Midbrain (tissue), 1 donor: ENCODE measurements around the gene LARP4B.

Experiments
- DNase-seq: peaks from one replicate; lab custom pipeline; 2025; lab: John Stamatoyannopoulos, UW

Gene LARP4B

DNA sequence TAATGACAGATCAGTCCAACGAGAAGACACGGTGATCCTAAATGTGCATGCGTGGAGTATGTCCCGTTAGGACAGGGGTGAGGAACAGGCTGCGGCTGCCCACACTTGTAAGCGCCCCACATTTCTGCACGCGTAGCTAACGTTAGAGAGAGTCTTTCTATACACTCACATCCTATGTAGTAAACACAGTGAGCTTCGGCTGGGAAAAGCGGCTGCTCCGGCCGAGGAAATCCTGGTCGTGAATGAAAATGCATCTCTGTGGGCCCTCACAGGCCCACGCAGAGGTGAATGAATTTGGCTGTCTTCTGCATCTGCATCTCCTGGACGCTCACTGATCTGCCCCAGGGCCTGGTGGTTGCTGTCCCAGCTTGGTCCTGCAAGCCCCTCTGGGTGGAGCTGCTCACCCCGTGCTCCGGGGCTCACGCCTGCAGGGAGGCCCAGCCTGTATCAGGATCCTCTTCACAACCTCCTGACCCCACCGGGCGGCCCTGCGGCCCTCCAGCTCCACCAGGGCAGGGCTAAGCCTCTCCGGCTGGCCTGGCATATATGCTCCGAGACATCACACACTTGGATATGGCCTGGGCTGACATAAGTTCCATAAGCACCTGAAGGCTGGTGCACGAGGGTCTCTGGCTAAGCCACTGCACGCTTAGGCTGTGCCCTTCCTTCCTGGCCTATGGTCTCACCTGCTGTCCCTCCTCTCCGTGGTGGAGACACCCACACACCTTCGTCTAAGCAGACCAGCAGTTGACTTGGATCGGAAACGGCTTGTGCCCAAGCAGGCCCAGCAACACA, 124.1 kb downstream of the LARP4B start:
- DNase-seq: no peak

DNA sequence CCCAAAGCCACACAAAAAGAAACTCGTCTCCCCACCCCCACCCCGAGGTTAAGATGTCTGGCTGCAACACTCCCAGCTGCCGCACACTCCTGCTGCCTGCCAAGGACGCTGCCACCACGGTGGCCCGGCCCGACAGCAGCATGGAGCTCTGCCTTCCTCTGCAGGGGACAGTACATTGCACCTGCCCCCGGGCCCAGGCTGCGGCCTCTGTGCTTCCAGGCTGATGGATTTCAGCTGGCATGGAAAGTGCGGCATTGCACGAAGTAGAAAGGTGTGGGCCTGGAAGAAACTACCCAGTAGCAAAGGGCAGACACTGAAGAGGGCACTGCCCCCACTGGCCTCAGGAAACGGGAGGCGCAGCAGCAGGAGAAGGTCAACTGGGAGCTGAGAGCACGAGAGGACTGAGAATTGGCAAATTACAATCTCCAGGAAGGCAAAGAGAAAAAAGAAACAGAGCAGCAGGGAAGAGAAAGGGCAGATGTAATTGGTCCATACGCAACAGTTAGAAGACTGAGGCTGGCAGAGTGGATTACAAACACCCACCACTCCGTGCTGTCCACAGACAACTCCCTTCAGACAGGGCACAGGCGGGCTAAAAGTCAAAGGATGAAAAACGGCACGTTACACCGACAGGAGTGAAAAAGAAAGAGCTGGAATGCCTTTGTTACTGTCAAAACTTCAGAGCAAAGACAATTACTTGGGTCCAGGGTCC, 124.9 kb downstream of the LARP4B start:
- peak; percentile 20 for DNase-seq

DNA sequence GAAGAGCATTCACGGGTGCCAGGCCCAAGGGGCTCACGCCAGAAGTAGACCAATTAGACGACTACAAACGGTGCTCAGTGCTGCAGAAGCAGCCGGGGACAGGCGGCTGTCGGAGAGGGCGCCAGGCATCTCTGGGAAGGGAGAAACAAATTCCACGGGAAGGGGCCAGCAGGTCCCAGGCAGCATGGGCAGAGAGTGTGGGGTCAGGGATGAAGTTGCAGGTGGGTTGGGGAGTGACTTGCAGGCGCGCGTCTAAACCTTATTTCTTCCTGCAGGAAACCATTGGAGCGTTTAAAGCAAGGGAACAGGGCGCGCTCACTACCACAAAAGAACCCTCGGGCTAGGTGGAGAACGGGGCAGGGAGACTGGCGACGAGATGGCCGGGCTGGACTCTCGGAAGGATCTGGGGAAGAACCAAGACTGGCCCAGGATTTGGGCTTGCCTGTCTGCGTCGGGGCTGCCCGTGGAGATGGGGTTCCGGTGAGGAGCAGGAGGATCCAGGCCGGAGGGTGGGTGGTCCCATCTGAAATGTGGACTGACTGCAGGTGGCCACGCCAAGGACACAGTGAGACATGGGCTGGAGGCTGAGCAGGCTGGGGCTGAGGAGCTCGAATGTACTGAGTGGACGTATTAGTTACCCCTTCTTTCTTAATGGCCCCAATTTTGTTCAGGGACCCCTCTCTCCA, 125.7 kb downstream of the LARP4B start:
- no peak for DNase-seq

DNA sequence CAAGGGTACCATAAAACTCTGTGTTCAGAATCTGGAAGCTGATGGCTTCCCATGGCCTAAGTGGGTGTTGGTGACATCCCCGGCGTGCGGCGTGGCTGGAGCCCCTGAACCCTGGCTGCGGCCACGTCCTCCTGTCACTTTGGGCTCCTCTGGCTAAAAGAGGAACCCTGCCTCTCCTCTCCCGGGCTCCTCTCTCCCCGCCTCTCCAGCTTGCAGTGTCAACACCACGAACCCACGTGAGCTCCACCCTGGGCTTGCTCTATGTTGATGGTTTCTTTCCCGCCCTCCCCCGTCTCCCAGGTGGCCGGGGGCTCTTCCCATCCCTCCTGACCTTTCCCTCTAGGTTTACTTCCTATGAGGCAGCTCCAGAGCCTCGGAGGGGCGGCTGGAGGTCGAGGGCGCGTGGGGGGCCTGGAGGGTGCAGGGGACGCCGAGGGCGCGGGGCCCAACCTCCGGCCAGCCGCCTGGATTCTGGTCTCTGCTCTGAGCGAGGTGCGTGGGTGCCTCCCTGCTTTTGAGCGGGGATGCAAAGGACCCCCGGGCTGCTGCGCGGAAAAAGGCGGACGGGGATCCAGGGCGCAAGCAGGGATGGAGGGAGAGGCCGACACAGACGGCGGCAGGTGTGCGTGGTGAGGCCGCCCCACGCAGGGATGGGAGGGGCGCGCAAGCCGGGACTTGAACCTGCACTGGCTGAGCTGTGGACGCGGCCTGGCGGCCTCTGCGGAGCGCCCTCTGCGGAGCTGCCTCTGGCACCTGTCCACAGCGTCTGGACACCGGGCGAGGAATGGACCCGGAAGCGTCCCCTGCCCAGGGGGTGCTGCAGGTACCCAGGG, 126.5 kb downstream of the LARP4B start:
- no peak for DNase-seq

DNA sequence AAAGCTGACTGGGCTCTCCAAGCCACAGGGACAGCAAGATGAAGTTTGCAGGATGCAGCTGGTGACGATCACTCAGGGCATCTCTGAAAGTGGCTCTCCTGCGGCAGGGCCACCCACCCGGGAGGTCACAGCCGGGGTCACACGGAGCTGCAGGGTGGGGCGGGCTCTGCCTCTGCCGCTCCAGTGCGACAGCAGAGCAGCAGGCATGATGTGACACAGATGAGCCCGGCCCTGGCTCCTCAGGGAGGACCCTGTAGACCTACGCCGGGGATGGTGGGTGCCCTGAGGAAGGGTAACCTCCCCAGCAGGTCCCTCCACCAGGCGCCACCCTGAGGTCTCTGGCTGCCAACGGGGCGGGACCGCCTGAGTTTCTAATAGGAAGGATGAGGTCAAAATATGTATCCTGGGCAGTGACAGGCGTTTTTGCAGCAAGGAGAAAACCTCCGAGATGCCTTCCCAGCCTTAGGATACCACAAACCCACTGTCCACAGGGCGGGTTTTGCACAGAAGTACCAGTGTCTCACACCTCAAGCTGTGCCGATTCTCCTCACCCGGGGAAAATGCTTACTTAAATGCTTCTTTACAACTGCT, 127.2 kb downstream of the LARP4B start:
- no peak for DNase-seq

DNA sequence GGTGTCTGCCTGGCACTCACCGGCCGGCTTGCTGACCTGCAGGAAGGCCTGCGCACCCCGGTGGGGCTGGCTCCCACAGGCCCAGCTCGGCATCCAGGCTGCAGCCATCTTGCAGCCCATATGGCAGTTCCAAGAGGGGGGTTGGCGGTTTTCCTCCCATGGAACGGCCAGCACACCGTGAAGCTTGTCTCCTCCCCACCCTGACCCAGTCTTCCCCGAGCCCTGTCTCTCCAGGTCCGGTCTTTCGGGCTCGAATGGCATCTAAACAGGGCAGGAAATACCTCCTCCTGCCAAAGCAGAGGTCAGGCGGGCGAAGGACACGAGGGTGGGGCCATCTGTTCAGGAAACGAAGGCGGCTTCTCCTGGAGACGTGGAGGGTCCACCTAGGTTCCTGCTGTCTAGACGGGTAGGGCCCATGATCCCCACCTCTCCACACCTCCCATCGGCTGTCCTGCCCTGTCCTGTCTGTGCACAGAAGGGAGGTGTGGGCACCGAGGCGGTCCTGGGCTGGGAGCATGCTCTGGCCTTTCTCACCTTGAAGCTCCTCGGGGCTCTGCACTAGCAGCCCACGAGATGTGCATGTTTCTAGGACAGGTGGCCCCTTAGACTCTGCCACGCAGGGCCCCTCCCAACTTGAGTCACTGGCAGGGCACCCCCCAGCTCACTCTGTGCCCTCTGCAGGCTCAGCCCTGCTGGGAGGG, 128.3 kb downstream of the LARP4B start:
- DNase-seq: no peak

DNA sequence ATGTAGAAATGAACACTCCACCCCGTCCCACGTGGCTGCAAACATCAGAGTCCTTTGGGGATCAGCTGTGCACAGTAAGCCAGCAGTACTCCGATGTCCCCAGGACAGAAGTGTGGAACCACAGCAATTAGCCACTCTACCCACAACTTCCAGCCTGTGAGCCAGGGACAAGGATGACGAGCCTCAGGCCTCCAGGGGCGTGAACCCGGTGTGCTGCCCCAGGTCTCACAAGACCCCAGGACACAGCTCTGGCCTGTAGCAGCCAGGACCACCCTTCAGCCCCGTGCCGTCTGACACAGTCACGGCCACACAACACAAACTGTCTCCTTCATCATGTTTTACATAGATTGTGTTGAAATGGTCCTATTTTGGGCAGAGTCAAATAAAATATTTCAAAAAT, 129.0 kb downstream of the LARP4B start:
- DNase-seq: no peak

DNA sequence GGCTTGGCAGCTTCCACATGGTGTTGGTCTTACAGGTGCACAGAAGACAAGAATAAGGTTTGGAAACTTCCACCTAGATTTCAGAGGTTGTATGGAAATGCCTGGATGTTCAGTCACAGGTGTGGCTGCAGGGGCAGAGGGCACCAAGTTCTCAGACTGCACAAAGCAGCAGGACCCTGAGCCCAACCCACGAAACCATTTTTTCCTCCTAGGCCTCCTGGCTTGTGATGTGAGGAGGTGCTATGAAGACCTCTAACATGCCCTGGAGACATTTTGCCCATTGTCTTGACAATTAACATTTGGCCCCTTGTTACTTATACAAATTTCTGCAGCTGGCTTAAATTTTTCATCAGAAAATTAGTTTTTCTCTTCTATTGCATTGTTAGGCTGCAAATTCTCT, 134.3 kb downstream of the LARP4B start:
- DNase-seq: no peak

DNA sequence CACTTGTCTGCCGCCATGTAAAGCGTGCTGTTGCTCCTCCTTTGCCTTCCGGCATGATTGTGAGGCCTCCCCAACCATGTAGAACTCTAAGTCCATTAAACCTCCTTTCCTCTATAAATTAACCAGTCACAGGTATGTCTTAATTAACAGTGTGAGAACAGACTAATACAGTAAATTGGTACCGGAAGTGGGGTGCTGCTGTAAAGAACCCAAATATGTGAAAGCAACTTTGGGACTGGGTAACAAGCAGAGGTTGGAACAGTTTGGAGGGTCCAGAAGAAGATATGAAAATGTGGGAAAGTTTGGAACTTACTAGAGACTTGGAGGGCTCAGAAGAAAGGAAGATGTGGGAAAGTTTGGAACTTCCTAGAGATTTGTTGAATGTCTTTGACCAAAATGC, 135.3 kb downstream of the LARP4B start:
- DNase-seq: no peak

DNA sequence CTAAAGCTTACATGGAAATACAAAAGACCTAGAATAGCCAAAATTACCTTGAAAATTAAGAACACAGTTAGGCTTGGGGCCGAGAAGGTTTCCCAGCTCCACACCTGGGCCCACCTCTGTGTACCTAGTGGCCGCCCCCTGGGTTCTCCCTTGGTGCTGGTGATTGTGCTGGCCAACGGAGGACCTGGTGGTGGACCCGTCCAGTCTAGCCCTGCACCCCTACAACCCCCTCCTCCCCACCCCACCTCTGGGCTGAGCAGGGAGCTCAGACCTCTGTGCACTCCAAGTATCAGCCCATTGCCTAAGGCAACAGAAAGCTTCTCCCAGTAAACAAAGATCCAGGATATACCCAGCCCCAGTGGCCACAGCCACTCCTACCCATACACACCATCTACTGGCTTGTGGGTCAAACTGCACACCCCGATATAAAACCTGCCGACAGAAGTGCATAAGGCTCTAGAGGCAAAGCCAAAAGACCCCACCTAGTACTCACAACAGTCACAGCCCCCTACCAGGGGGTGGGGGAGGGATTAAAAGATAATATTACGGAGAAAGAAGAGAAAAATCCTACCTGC, 137.0 kb downstream of the LARP4B start:
- no peak for DNase-seq

DNA sequence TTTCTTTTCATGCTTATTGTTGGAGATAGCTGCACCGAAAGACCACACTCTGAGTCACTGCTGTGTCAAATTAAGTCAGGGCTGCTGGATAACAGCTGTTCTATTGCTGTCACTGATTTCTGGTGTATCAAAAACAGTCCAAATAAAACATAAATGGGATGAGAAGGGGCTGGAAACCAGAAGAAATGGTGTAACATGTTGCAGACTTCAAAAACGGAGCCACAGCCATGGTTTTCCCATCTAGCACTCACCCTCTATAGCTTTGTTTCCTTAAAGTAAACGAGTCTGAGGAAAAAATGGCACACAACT, 138.8 kb downstream of the LARP4B start:
- no peak for DNase-seq

DNA sequence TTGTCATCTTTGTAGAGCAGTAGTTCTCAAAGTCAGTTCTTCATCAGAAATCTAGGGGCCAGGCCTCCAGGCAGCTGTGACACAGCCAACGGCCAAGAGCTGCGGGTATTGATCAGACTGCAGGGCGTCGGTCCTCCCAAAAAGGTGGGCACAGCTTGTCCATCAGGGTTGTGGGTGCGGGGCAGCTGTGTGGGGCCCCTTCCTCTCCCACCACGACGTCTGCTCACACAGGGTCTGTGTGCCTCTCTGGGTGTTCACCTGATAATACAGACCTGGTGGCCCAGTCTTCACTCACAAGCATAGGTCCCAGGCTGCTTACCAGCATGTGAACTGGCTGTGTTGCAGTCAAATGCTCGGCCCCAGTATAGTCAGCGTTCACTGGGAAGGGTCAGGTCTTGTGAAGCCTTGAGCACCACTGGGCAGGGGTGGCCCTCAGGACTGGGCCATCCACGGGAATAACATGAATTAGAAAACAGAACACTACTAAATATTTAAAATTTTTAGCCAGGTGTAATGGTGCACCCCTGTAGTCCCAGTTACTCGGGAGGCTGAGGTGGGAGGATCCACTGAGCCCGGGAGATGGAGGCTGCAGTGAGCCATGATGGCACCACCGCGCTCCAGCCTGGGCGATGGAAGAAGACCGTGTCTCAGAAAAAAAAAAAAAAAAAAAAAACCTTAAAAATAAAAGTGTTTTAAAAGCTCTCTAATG, 139.3 kb downstream of the LARP4B start:
- DNase-seq: no peak

DNA sequence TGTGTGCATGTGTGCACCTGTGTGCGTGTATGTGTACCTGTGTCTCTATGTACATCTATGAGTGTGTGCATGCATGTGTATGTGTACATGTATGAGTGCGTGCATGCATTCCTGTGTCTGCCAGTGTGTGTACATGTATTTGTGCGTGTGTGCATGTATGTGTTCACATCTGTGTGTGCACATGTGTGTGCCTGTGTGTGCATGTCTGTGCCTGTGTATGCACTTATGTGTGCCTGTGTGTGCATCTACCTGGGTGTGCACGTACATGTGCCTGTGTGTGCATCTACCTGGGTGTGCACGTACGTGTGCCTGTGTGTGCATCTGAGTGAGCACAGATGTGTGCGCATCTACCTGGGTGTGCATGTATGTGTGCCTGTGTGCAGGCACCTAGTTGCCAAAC, 139.9 kb downstream of the LARP4B start:
- DNase-seq: no peak

DNA sequence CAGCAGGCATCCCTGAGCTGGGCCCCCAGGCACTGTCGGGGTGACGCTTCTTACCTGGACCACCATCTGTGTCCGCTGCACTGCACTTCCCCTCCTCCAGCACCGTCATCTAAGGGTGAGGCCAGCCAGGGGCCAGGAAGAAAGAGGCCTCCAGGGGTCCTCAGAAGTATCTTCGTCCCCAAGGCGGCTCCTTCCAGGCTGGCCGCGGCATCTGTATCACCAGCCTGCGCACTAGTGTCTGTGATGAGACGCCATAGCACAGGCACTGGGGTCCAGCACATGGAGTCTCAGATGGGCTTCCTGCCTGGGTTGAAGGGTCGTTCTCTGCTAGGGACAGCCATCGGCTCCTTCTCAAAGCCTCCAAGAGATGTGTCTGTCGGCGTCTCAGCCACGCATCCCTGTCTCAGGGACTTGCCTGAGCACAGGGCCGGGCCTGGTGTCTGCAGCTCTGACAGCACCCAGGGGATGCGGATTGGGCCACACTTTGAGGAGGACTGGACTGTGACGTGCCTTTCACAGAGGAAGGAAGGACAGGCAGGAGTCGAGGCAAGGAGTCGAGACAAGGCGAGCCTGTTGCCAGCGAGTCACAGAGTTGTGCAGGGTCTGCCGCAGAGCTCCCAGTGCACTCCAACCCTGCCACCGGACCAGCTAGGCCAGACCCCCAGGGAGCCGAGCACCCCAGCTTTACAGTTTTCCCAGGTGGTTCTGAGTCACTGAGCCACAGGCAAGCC, 140.5 kb downstream of the LARP4B start:
- DNase-seq: no peak

DNA sequence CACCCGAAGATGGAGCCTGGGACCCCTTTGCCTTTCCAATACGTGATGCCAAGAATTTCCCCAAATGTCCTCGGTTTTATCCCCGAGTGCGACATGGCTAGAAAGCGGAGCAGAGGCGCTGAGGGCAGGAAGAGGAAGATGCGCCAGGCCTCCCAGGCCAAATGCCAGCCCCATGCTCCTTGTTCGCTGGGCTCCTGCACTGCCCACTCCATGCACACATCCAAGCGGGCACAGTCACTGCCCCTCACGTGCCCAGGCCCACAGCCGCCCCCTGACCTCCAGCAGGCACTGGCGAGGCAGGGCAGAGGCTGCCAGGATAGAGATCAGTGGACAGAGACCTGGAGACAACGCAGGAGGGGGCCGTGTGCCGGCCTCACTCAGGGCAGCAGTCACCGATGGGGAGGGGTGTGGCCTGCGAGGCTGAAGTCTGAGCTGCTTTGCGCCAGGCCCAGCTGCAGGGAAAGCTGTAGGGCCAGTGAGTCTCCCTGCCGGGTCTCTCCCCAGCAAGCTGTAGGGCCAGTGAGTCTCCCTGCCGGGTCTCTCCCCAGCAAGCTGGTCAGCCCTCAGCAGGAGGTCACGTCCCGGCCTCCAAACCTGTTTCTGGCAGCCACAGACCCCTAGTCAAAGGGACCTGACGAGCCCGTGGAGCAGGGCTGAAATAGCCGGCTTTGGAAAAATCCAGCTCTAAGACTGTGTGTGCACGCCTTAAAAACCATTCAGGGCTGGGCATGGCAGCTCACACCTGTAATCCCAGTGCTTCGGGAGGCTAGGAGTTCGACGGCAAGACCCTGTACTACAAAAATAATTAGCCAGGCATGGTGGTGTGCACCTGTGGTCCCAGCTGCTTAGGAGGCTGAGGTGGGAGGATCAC, 141.4 kb downstream of the LARP4B start:
- DNase-seq: no peak

DNA sequence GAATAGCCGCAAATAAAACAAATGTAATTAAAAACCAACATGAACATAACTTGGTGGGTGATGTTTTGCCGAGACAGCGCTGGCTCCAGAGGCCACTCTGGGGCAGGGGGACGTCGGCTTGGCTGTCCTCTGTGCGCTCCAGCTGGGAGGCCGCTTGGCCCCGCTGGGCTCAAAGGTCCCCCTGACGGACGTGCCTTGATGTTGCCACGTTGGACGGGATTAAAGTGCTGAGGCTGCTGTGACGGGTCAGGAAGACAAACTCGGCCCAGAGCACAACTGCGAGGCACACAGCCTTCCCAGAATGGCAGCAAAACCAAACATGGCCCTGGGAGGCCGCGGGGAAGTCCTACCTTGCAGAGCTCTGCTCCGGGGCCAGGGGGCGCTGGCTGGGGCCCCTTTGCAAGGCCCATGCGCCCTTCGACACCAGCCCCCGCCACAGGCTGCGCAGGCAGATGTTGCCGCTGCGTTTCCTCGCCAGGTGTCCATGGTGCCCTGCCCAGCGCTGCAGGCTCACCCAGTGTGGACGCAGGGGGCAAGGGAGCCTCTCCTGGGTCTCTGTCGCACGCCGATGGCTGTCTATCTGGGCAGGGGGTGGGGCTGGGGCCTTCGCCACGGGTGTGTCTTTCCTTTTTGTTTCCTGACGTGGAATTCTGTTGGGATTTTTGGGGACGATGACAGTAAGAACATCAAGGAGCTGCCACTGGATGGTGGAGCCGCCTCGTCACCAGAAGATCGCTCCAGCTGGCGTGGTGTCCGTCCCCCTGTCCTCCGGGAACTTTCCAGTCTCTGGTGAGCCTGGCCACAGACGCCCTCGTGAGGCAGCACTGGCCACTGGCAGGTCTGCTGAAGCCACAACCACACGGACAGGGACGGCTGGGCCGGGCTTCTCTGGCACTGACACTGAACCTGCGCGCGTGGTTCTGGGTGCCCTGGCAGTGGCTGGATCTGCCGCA, 142.4 kb downstream of the LARP4B start:
- peak; percentile 83 for DNase-seq

DNA sequence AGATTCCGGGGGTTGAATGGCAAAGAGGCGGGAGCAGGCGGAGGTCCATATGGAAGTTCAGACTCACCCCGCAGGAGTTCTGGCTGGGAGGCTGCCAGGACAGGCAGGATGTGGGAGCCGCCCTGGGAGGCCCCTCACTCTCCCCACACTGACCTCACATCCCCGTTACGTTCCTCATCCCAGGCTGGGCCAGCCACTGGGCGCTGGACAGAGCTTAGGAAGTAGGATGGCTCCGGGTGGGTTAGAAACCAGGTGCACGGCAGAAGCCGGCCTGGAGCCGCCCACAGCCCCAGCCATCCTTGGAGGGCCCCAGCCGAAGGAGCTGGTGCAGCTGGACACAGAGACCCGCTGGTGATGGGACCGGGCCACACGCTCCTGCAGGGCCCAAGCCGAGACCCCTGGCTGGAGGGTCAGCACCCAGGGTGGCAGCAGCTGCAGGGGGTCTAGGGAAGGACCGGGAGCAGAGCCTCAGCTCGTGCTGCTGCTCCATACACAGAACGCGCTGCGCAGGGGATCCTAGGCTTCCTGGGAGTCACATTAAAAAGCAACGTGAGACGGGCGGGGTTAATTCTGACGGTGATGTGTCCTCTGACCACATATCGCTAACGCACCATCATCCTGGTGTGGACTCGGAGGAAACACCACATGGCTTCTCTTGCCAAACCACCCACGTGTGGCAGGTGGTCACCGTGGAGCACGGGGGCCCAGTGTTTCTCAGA, 143.4 kb downstream of the LARP4B start:
- DNase-seq: no peak
